Progenitor cell of endocrine pancreas (in vitro differentiated cells): Measurements from ENCODE around the gene ZSWIM7. TPM values are rescaled to one million over a fixed set of nuclear protein-coding genes. Genes with fewer than 3 reads are reported as not detected.
A peak's percentile ranks its signal among the peaks of the same experiment; 100 is the strongest.
"Not testable (repeated sequence)": the region's sequence is repeated elsewhere in the genome, so short reads cannot be mapped to it uniquely, and the experiment has no call there.

Experiments used
- DNase-seq: peaks from one replicate; pipeline ENCODE4 v3.0.0; 2021; ENCODE audit warnings: low spot score; ENCODE audit not compliant: unreplicated experiment
- H3K27ac Mint-ChIP-seq: 2 replicates; pipeline ENCODE4 v1.8.0; 2021; ENCODE audit warnings: mild to moderate bottlenecking, moderate library complexity, mixed read lengths
- H3K27me3 Mint-ChIP-seq: 2 replicates; pipeline ENCODE4 v1.8.0; 2021; ENCODE audit warnings: mixed read lengths
- H3K36me3 Mint-ChIP-seq: 2 replicates; pipeline ENCODE4 v1.8.0; 2022; ENCODE audit warnings: mixed read lengths; ENCODE audit not compliant: insufficient read depth
- H3K4me1 Mint-ChIP-seq: 2 replicates; pipeline ENCODE4 v1.8.0; 2021; ENCODE audit warnings: low read depth, mixed read lengths
- H3K4me3 Mint-ChIP-seq: 2 replicates; pipeline ENCODE4 v1.8.0; 2021; ENCODE audit warnings: low read depth, mild to moderate bottlenecking, moderate library complexity, mixed read lengths
- H3K9me3 Mint-ChIP-seq: 2 replicates; pipeline ENCODE4 v1.8.0; 2021; ENCODE audit warnings: low read depth, mixed read lengths
- CTCF ChIP-seq: fragments of 200-600 bp; sonication (generic); IDR thresholded peaks from one replicate; pipeline ENCODE4 v1.5.0; 2021; ENCODE audit warnings: antibody characterized with exemption, mild to moderate bottlenecking; ENCODE audit not compliant: unreplicated experiment
- total RNA-seq: library from RNA; stranded (reverse); gene quantifications from 2 replicates; pipeline ENCODE4 v1.2.1, GENCODE V29; 2021

Gene ZSWIM7
- total RNA-seq, 1 donor from 2014 or later: 27.9 TPM

- peaks cover 21% of the 10 kb centered on the region for H3K36me3 Mint-ChIP-seq
- no peak for DNase-seq
- H3K4me3 Mint-ChIP-seq: peak overlapping the region; percentile 80
- TF ChIP-seq CTCF: no peak
- H3K27me3 Mint-ChIP-seq: no peaks in the 10 kb centered on the region
- peaks cover 7% of the 10 kb centered on the region for H3K9me3 Mint-ChIP-seq
- peaks cover 13% of the 10 kb centered on the region for H3K4me1 Mint-ChIP-seq
- peak overlapping the region; percentile 97 for H3K27ac Mint-ChIP-seq
Observed at GRCh38 chr17:15998031-15998562, 1.4 kb downstream of the ZSWIM7 start.

GRCh38 chr17:15996322-15996721, 3.2 kb downstream of the ZSWIM7 start:
- TF ChIP-seq CTCF: no peak
- H3K4me1 Mint-ChIP-seq: peaks cover 10% of the 10 kb centered on the region
- H3K27ac Mint-ChIP-seq: no peak overlapping the region
- H3K4me3 Mint-ChIP-seq: no peak overlapping the region
- H3K36me3 Mint-ChIP-seq: peaks cover 5% of the 10 kb centered on the region
- H3K9me3 Mint-ChIP-seq: no peaks in the 10 kb centered on the region
- no peak for DNase-seq
- H3K27me3 Mint-ChIP-seq: no peaks in the 10 kb centered on the region

GRCh38 chr17:15981646-15982580, 17.6 kb downstream of the ZSWIM7 start:
- H3K4me3 Mint-ChIP-seq: no peak overlapping the region
- no peaks in the 10 kb centered on the region for H3K27me3 Mint-ChIP-seq
- DNase-seq: no peak
- no peak for TF ChIP-seq CTCF
- H3K9me3 Mint-ChIP-seq: peaks cover 6% of the 10 kb centered on the region
- H3K4me1 Mint-ChIP-seq: no peaks in the 10 kb centered on the region
- H3K36me3 Mint-ChIP-seq: peaks cover 37% of the 10 kb centered on the region
- peak overlapping the region; percentile 63 for H3K27ac Mint-ChIP-seq

GRCh38 chr17:15981208-15981607, 18.3 kb downstream of the ZSWIM7 start:
- TF ChIP-seq CTCF: no peak
- H3K4me3 Mint-ChIP-seq: no peak overlapping the region
- no peak for DNase-seq
- no peaks in the 10 kb centered on the region for H3K4me1 Mint-ChIP-seq
- peaks cover 35% of the 10 kb centered on the region for H3K36me3 Mint-ChIP-seq
- no peaks in the 10 kb centered on the region for H3K27me3 Mint-ChIP-seq
- no peak overlapping the region for H3K27ac Mint-ChIP-seq
- H3K9me3 Mint-ChIP-seq: peaks cover 6% of the 10 kb centered on the region

- not testable (repeated sequence) for H3K27ac Mint-ChIP-seq, H3K4me1 Mint-ChIP-seq, H3K9me3 Mint-ChIP-seq, H3K4me3 Mint-ChIP-seq, H3K27me3 Mint-ChIP-seq, DNase-seq
- H3K36me3 Mint-ChIP-seq: peaks cover 37% of the 10 kb centered on the region
Observed at GRCh38 chr17:15979013-15979412, 20.5 kb downstream of the ZSWIM7 start.
